Activated T-cell treated with anti-CD3 and anti-CD28 coated beads, Interleukin-2, amount 50 U/mL, for 24 hours (primary cell): Measurements from ENCODE around the gene PPP1R1B.

Experiments
- DNase-seq: peaks from one replicate; pipeline ENCODE4 v3.0.0-alpha.2; 2020
- H3K27ac Mint-ChIP-seq: 2 replicates; pipeline ENCODE4 v1.8.0; 2020; ENCODE audit warnings: mild to moderate bottlenecking, mixed read lengths
- H3K27me3 Mint-ChIP-seq: 2 replicates; pipeline ENCODE4 v1.8.0; 2020; ENCODE audit warnings: mixed read lengths
- H3K36me3 Mint-ChIP-seq: 2 replicates; pipeline ENCODE4 v1.8.0; 2020; ENCODE audit warnings: low read depth, mixed read lengths
- H3K4me1 Mint-ChIP-seq: 2 replicates; pipeline ENCODE4 v1.8.0; 2020; ENCODE audit warnings: low read depth, mixed read lengths
- H3K4me3 Mint-ChIP-seq: 2 replicates; pipeline ENCODE4 v1.8.0; 2020; ENCODE audit warnings: mild to moderate bottlenecking, moderate library complexity, mixed read lengths
- H3K9me3 Mint-ChIP-seq: 2 replicates; pipeline ENCODE4 v1.8.0; 2020; ENCODE audit warnings: mixed read lengths

PPP1R1B gene

DNA sequence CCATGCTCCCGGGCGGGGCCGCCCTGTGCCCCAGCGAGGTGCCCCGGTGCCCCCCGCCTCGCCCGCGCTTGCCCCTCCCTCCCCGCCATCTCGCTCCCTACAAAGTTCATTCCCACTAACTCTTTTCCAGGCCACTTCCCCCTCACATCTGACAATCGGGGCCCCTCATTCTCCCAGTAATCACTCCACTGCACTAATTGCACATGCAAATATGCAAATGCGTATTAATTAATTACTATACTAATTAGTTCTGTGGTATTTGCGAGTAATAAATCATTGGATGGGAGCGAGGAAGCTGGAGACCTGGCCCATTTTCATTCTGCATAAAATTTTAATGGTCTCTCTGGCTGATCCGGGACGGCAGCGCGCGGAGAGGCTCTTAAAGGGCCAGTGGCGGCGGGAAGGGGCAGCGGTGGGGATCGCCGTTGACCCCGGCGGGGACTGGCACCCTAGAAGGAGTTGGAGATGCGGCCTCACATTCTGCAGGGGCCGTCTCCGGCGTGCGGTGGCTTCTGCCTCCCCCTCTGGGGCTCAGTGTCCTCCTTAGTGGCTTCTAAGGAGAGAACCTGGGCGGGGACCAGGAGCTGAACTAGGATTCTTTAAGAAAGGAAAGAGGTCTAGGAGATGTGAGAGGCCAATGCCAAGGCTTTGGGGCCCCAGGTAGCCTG, 8.4 kb upstream of the PPP1R1B start:
- peak overlapping the region; percentile 68 for H3K4me3 Mint-ChIP-seq
- peaks cover 27% of the 10 kb centered on the region for H3K4me1 Mint-ChIP-seq
- peaks cover 21% of the 10 kb centered on the region for H3K27me3 Mint-ChIP-seq
- peak overlapping the region; percentile 55 for H3K27ac Mint-ChIP-seq
- DNase-seq: peak; percentile 55
- H3K36me3 Mint-ChIP-seq: no peaks in the 10 kb centered on the region
- H3K9me3 Mint-ChIP-seq: no peaks in the 10 kb centered on the region

DNA sequence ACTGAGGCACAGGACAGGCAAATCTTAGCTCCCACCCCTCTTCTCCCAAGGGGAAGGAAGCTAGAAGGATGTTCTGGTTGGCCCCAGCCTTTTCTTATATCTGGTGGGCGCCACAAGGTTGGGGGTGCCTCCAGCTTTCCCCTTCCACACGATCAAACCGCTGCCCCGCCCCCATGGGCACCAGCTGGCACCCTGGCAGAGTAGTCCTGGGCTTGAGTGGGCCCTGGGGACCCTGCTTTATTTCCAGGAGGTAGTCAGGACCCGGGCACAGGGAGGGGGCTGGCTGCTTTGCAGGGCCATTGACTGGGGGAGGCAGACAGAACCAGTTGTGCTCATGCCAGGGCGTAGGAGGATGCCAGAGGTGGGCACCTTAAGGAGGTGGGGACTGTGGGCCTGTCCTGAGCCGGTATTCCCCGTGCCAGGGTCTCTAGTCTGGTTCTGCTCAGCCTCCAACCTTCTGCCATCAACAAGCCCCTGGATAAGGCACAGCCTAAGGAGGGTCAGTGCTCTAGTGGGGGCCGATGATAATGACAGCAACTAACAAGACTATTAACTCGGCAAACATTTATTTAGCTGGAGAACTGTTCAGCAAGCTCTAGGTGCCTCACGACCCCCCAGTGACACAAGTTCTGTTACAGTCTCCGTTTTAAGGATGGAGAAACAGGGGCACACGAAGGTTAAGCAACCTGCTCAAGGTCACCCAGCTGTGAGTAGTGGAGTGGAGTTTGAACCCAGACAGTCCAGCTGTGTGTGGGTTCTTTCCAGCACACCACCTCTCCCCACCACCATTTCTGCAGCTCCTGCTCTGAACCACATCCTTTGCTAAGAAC, 7.6 kb upstream of the PPP1R1B start:
- Mint-ChIP-seq H3K27me3 (peaks cover 21% of the 10 kb centered on the region), H3K36me3 (no peaks in the 10 kb centered on the region), H3K27ac (no peak overlapping the region), H3K4me1 (peaks cover 32% of the 10 kb centered on the region), H3K4me3 (no peak overlapping the region), H3K9me3 (no peaks in the 10 kb centered on the region)
- DNase-seq: no peak

DNA sequence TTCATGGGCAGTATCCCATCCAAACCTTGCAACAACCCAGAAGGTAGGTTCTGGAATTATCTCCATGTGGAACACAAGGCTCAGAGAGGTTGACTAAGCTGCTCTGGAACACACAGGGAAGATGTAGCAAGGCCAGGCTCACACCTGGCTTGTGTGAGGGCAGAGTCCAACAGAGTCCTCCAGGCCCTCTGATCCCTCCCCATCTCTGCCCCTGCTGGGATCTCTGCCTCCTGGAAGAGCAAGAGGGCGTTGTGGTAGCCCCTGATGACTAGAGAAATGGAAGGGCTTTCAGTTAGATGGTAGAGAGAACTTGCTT, 7.0 kb upstream of the PPP1R1B start:
- H3K4me3 Mint-ChIP-seq: no peak overlapping the region
- H3K4me1 Mint-ChIP-seq: peaks cover 32% of the 10 kb centered on the region
- no peak overlapping the region for H3K27ac Mint-ChIP-seq
- no peaks in the 10 kb centered on the region for H3K9me3 Mint-ChIP-seq
- no peaks in the 10 kb centered on the region for H3K36me3 Mint-ChIP-seq
- DNase-seq: no peak
- H3K27me3 Mint-ChIP-seq: peaks cover 18% of the 10 kb centered on the region

DNA sequence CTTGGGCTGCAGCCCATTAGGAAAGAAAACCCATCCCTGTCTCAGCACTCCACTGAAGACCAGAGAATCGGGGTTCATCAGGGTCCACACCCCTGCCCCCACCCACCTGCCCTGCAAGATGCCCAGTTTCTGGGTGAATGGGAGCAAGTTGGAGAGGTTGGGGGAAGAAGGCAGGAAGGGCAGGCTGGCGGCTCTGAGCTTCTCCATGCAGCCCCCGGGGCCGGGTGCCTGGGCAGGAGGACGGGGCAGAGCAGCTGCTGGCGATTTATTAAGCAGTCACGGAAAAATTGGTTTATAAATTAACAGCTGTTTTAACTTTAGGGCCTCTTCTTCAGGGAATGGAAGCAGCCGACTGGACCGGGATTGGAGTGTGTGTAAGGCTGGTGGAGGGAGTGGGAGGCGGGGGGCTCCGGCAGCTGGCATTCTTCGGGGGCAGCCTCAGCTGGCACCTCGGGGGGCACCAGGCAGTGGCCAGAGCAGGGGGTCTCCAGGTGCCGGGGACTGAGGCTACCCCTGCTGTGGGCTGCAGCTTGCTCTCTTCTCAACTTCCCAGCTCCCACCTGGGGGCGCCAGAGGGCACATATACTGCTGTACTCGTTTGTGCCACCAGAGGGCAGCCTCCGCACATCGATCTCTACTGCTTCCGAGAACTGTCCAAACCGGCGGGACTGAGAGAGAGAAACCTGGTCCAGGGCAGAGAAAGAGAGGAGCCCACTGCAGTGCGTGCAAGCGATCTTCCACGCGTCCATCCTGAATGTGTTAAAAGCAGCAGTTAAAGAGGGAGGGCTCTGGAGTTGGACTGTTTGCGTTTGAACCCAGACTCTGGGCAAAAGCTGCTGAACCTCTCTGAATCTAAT, 5.0 kb upstream of the PPP1R1B start:
- H3K4me1 Mint-ChIP-seq: peaks cover 39% of the 10 kb centered on the region
- H3K27ac Mint-ChIP-seq: peak overlapping the region; percentile 98
- peak; percentile 98 for DNase-seq
- peak overlapping the region; percentile 78 for H3K4me3 Mint-ChIP-seq
- peaks cover 28% of the 10 kb centered on the region for H3K27me3 Mint-ChIP-seq
- H3K36me3 Mint-ChIP-seq: no peaks in the 10 kb centered on the region
- H3K9me3 Mint-ChIP-seq: no peaks in the 10 kb centered on the region

DNA sequence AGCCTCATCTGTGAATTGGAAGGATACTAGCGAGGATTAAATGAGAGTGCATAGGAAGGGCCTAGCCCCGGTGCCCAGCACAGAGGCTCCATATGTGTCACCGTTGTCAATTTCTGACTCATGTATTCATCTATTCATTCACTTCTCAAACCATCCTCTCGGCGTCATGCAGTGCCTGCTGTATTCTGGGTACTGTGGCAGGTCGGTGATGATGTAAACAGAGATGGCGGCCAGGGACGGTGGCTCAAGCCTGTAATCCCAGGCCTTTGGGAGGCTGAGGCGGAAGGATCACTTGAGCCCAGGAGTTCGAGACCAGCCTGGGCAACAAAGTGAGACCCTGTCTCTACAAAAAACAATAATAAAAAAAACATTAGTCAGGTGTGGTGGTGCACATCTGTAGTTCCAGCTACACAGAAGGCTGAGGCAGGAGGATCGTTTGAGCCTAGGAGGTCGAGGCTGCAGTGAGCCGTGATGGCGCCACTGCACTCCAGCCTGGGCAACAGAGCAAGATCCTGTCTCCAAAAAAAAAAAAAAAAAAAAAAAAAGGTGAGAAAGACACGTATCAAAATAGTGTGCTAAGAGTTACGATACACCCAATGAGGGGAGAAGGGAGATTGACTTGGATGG, 4.3 kb upstream of the PPP1R1B start:
- H3K27ac Mint-ChIP-seq: peak overlapping the region; percentile 98
- DNase-seq: peak; percentile 65
- peaks cover 38% of the 10 kb centered on the region for H3K4me1 Mint-ChIP-seq
- peak overlapping the region; percentile 78 for H3K4me3 Mint-ChIP-seq
- H3K9me3 Mint-ChIP-seq: no peaks in the 10 kb centered on the region
- peaks cover 28% of the 10 kb centered on the region for H3K27me3 Mint-ChIP-seq
- H3K36me3 Mint-ChIP-seq: no peaks in the 10 kb centered on the region

DNA sequence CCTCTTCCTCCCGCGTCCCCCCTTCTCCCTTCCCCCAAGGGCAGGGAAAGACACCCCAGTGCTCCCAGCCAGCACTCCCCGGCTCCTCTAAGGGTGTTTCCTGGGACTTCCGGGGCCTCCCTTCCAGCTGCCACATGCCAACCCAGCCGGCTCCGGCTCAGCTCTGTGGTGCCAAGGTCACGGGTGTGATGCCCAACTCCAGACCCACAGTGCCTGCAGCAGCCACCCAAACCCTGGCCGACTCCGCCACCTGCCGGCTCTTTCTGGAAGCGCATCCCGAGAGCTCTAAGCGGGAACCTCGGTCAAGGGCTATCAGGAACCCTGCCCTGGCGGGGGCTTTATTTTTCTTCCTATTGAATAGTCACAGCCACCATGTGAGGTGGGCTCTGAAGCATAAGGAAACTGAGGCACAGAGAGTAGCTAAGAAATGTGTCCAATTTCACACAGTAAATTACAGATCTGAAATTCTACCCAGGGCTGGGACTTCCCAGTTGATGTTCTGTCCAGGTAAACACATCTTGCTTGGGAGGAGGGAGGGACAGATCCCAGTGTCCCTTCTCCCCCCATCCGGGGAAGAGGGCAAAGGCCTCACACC, 3.3 kb upstream of the PPP1R1B start:
- Mint-ChIP-seq H3K9me3 (no peaks in the 10 kb centered on the region), H3K27ac (peak overlapping the region; percentile 47), H3K4me3 (peak overlapping the region; percentile 36), H3K36me3 (no peaks in the 10 kb centered on the region), H3K27me3 (peaks cover 37% of the 10 kb centered on the region), H3K4me1 (peaks cover 33% of the 10 kb centered on the region)
- peak; percentile 93 for DNase-seq

DNA sequence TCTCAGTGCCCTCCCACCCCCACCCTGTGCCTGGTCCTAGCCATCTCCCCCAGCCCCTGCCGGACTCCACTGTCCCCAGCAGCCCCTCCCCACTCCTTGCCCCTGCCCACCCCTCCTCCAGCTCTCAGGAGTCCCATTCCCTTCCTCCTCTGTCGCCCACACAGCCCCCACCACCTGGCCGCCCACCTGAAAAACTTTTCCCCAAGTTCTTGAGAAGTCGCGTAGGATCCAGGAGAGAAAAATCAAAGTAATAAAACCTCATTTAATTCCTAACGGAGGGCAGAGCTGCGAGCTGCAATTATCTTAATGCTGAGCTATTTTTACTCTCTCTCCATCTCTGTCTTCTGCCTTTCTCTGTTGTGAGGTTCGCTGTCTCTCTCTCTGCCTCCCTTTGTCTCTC, 2.4 kb upstream of the PPP1R1B start:
- Mint-ChIP-seq H3K36me3 (no peaks in the 10 kb centered on the region), H3K4me1 (peaks cover 30% of the 10 kb centered on the region), H3K27me3 (peaks cover 41% of the 10 kb centered on the region), H3K27ac (no peak overlapping the region), H3K9me3 (no peaks in the 10 kb centered on the region), H3K4me3 (no peak overlapping the region)
- DNase-seq: no peak

DNA sequence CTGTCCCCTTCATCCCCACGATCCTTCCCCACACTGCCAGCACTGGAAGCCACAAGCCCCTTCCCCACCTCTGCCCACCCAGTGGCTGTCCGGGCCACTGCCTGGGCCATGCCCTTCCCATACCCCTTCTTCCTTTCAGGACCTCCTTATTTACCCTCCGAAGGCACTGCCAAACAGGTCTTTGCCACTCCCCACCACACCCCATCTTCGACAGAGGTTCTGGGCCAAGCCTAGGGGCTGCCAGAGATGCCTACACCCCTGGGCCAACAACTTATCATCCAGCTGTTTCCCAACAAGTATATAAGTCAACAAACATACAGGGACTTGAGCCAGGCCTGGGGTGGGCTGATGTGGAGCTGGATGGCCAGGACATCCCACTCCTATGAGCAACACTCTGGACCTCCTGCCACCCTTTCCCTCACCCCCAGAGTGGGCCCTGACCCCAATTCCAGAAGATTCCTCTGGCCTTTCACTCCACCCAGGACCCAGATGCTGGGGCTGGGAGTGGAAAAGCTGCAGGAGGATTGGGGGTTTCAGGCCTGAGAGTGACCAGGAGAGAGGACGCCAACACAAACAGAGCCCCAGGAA, 1.5 kb upstream of the PPP1R1B start:
- no peak for DNase-seq
- Mint-ChIP-seq H3K4me1 (peaks cover 30% of the 10 kb centered on the region), H3K9me3 (no peaks in the 10 kb centered on the region), H3K36me3 (no peaks in the 10 kb centered on the region), H3K27ac (no peak overlapping the region), H3K27me3 (peaks cover 42% of the 10 kb centered on the region), H3K4me3 (no peak overlapping the region)

DNA sequence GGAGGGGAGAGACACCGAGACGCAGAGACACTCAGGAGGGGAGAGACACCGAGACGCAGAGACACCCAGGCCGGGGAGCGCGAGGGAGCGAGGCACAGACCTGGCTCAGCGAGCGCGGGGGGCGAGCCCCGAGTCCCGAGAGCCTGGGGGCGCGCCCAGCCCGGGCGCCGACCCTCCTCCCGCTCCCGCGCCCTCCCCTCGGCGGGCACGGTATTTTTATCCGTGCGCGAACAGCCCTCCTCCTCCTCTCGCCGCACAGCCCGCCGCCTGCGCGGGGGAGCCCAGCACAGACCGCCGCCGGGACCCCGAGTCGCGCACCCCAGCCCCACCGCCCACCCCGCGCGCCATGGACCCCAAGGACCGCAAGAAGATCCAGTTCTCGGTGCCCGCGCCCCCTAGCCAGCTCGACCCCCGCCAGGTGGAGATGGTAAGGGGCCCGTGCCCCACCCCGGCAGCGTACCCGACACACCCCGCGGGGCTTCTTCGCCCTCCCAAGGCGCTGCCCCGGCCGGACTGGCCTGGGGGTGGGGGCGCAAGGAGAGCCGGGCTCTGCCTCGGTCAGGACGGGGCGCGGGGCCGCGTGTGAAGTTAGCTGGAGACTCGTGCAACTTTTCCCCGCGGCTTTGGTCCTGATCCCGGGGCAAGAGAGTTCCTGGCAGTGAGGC, 427 bp downstream of the PPP1R1B start:
- no peaks in the 10 kb centered on the region for H3K9me3 Mint-ChIP-seq
- DNase-seq: no peak
- peak overlapping the region; percentile 60 for H3K4me3 Mint-ChIP-seq
- no peaks in the 10 kb centered on the region for H3K36me3 Mint-ChIP-seq
- H3K4me1 Mint-ChIP-seq: peaks cover 28% of the 10 kb centered on the region
- no peak overlapping the region for H3K27ac Mint-ChIP-seq
- H3K27me3 Mint-ChIP-seq: peaks cover 47% of the 10 kb centered on the region

DNA sequence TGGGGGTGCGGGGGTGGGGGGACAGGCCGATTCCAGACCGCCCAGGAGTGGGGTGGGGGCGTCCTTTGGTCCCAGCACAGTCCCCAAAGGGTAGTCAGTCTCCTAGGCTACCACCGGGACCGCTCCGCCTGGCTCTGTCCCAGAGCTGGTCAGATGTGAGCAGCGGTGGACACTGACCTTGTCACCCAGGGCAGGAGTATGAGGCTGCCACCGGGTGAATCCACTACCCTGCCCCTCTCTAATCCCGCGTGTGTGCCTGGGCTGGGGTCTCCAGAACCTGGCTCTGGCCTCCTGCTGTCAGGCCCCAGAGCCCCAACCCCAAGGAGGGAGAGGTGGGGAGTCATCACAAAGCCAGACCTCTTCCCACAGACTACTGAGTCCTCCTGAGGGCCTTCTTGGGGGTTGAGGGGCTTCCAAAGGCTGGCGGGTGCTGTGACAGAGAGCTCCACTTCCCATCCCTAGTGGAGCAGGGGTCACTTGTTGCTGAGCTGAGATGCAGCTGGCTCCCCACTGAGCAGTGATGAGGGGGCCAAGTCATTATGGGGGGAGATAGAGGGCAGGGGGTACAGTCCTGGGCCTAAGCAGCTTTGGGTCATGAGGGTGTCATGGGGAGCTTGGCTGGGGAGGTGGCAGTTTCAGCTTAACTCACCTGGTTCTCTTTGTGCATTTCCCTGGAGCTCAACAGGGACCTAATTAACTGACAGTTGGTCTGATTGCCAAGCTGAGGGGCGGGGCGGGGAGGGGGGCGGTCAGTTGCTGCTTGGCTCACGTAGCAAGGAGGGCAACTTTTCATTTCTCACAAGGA, 1.2 kb downstream of the PPP1R1B start:
- H3K4me1 Mint-ChIP-seq: peaks cover 21% of the 10 kb centered on the region
- H3K27me3 Mint-ChIP-seq: peaks cover 47% of the 10 kb centered on the region
- H3K36me3 Mint-ChIP-seq: no peaks in the 10 kb centered on the region
- H3K27ac Mint-ChIP-seq: no peak overlapping the region
- no peaks in the 10 kb centered on the region for H3K9me3 Mint-ChIP-seq
- no peak overlapping the region for H3K4me3 Mint-ChIP-seq
- no peak for DNase-seq

DNA sequence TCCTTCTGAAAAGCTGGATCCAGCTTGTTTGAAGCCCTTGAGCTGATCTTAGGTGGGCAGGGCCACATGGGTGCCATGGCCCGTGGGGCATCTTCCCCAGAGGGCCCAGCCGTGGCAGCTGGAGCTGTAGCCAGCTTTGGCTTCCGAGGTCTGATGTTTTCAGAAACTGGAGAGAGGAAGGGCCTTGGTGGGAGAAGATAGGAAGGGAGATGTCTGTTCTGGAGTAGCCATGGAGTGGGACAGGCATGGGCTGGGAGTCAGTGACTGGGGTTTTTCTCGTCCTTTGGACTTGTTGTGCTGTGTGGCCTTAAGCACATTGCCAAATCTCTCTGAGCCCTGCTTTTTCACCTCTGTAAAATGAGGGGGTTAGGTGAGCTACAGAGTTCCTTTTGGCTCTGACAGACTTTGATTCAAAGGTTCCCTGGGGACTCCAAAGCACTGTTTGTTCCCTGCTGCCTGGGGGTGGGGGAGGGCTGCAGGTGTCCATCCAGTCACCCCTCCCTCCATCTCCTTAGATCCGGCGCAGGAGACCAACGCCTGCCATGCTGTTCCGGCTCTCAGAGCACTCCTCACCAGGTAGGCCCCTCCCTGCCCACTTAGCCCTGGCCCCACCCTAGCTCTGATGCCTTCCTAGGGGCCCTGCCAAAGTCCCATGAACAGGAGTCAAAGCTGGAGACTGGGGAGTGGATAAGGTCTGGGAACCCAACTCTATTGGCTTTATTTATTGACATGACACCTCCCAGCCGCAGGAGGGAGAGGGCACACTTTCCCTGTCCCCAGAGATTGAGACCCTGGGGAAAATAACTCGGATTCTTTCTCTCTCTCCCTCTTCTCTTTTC, 2.1 kb downstream of the PPP1R1B start:
- Mint-ChIP-seq H3K9me3 (no peaks in the 10 kb centered on the region), H3K27me3 (peaks cover 47% of the 10 kb centered on the region), H3K27ac (no peak overlapping the region), H3K4me1 (peaks cover 12% of the 10 kb centered on the region), H3K4me3 (no peak overlapping the region), H3K36me3 (no peaks in the 10 kb centered on the region)
- DNase-seq: no peak

DNA sequence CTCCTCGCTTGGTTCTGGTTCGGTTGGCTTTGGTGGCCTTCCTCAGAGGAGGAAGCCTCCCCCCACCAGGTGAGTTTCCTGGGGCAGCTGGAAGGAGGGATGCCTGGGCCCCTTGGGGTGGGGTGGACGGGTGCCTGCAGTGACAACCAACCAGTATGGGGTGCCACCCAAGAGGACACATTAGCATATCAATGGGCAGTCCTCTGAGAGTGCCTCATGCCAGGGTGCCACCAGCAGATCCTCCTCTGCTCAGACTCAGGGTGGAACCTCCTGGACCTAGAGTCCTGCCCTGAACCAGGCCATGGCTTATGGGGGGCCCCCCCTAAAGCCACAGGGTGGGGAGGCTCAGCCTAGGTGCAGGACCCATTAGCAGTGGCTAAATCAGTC, 2.7 kb downstream of the PPP1R1B start:
- Mint-ChIP-seq H3K4me1 (peaks cover 14% of the 10 kb centered on the region), H3K36me3 (no peaks in the 10 kb centered on the region), H3K4me3 (no peak overlapping the region), H3K27me3 (peaks cover 46% of the 10 kb centered on the region), H3K9me3 (no peaks in the 10 kb centered on the region), H3K27ac (no peak overlapping the region)
- DNase-seq: no peak
